Ishikawa (cell line): ENCODE data around the gene KCNK17.

ENCODE experiments used
- CEBPB ChIP-seq: IDR thresholded peaks from 2 replicates; pipeline ENCODE4 v1.6.1; 2012
- CREB1 ChIP-seq: IDR thresholded peaks from 2 replicates; pipeline ENCODE4 v1.6.1; 2012; ENCODE audit warnings: low read depth
- EGR1 ChIP-seq: IDR thresholded peaks from 2 replicates; pipeline ENCODE4 v1.6.1; 2012
- EP300 ChIP-seq: IDR thresholded peaks from 2 replicates; pipeline ENCODE4 v1.6.1; 2012; ENCODE audit warnings: borderline replicate concordance
- FOXM1 ChIP-seq: IDR thresholded peaks from 2 replicates; pipeline ENCODE4 v1.6.1; 2012; ENCODE audit warnings: low read depth, borderline replicate concordance
- NFIC ChIP-seq: IDR thresholded peaks from 2 replicates; pipeline ENCODE4 v1.6.1; 2012
- RAD21 ChIP-seq: IDR thresholded peaks from 2 replicates; pipeline ENCODE4 v1.6.1; 2012; ENCODE audit warnings: low read depth
- TAF1 ChIP-seq: IDR thresholded peaks from 2 replicates; pipeline ENCODE4 v1.6.1; 2012; ENCODE audit warnings: low read depth, mild to moderate bottlenecking
- TCF12 ChIP-seq: IDR thresholded peaks from 2 replicates; pipeline ENCODE4 v1.6.1; 2012; ENCODE audit warnings: low read depth
- TEAD4 ChIP-seq: IDR thresholded peaks from 2 replicates; pipeline ENCODE4 v1.6.1; 2012
- YY1 ChIP-seq: IDR thresholded peaks from 2 replicates; pipeline ENCODE4 v1.6.1; 2012; ENCODE audit warnings: low read depth
- ZBTB7A ChIP-seq: IDR thresholded peaks from 2 replicates; pipeline ENCODE4 v1.6.1; 2012; ENCODE audit warnings: low read depth
- TF ChIP-seq, protein P1 (sequence below): IDR thresholded peaks from 2 replicates; pipeline ENCODE4 v1.6.1; 2012
- TF ChIP-seq, protein P2 (sequence below): IDR thresholded peaks from 2 replicates; pipeline ENCODE4 v1.6.1; 2012
- TF ChIP-seq, protein P3 (sequence below): IDR thresholded peaks from 2 replicates; pipeline ENCODE4 v1.6.1; 2012; ENCODE audit warnings: low read depth, mild to moderate bottlenecking

KCNK17 gene

DNA sequence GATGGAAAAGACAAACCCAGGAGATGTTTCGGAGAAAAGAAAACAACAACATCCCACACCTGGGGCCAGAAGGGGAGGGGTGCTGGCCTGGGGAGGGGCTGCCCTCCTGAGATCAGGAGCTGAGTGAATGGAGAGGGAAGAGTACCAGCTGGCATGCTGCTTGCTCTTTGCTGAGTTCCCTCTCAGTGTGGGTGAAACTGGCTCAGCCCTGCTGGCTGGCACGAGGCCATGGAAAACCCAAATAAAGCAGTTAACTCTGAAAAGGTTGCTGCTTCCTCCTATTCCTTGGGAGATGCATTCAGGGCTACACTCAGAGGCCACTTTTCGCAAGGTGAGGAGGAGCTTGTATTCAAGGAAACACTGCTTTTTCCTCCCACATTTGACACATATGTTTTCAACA is 16.3 kb upstream of the KCNK17 start:
- TF ChIP-seq YY1 (no peak), EGR1 (no peak), RAD21 (no peak), TEAD4 (no peak)
- TF ChIP-seq, protein P1, sequence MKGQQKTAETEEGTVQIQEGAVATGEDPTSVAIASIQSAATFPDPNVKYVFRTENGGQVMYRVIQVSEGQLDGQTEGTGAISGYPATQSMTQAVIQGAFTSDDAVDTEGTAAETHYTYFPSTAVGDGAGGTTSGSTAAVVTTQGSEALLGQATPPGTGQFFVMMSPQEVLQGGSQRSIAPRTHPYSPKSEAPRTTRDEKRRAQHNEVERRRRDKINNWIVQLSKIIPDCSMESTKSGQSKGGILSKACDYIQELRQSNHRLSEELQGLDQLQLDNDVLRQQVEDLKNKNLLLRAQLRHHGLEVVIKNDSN: no peak

DNA sequence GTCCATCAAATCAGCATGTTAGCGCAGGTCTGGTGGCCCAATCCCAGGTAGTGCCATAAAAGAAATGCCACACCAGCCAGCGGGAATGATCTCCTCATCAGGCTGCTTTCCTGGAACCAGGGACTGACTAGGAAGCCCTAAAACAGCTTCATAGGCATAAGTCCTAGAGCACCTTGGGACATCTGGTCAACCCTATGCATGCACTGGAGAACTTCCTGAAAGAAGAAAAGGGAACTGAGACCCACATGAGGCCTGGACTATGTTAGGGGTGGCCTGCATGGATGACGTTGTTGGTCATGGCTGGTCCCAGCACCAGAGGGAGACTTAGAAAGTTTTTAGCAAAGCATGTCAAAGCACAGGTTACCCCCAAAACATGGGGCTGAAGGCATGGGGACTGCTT is 15.8 kb upstream of the KCNK17 start:
- TF ChIP-seq EGR1 (no peak), ZBTB7A (no peak), RAD21 (no peak), NFIC (no peak), EP300 (no peak), TEAD4 (no peak), TAF1 (no peak), YY1 (no peak), TCF12 (no peak), CEBPB (no peak), CREB1 (no peak)
- TF ChIP-seq, protein P2, sequence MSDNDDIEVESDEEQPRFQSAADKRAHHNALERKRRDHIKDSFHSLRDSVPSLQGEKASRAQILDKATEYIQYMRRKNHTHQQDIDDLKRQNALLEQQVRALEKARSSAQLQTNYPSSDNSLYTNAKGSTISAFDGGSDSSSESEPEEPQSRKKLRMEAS: no peak
- TF ChIP-seq, protein P3, sequence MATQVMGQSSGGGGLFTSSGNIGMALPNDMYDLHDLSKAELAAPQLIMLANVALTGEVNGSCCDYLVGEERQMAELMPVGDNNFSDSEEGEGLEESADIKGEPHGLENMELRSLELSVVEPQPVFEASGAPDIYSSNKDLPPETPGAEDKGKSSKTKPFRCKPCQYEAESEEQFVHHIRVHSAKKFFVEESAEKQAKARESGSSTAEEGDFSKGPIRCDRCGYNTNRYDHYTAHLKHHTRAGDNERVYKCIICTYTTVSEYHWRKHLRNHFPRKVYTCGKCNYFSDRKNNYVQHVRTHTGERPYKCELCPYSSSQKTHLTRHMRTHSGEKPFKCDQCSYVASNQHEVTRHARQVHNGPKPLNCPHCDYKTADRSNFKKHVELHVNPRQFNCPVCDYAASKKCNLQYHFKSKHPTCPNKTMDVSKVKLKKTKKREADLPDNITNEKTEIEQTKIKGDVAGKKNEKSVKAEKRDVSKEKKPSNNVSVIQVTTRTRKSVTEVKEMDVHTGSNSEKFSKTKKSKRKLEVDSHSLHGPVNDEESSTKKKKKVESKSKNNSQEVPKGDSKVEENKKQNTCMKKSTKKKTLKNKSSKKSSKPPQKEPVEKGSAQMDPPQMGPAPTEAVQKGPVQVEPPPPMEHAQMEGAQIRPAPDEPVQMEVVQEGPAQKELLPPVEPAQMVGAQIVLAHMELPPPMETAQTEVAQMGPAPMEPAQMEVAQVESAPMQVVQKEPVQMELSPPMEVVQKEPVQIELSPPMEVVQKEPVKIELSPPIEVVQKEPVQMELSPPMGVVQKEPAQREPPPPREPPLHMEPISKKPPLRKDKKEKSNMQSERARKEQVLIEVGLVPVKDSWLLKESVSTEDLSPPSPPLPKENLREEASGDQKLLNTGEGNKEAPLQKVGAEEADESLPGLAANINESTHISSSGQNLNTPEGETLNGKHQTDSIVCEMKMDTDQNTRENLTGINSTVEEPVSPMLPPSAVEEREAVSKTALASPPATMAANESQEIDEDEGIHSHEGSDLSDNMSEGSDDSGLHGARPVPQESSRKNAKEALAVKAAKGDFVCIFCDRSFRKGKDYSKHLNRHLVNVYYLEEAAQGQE: no peak

DNA sequence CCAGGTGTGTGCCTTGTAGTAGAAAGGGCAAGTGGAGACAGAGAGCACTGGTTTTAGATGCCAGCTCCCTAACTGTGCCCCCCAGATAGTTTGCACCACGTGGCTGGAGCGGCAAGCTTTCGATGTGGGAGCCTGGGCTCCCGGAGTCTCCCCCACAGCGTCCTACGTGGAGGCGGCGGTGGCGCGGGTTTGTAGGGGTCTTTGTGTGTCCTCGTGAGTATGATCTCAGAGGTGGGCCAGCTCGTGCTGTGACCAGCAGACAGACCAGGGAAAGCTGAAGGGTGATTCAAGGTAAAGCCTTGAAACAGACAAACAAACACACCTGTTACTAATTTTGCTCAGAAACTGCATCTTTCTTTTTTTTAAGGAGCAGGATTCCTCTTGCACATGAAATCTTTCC is 13.8 kb upstream of the KCNK17 start:
- no peak for TF ChIP-seq RAD21
- no peak for TF ChIP-seq ZBTB7A
- no peak for TF ChIP-seq TAF1
- no peak for TF ChIP-seq CEBPB
- no peak for TF ChIP-seq TCF12
- no peak for TF ChIP-seq TEAD4
- TF ChIP-seq EGR1: no peak
- TF ChIP-seq EP300: no peak
- TF ChIP-seq, protein P1: no peak
- TF ChIP-seq YY1: no peak
- TF ChIP-seq FOXM1: no peak
- TF ChIP-seq, protein P3: no peak
- TF ChIP-seq, protein P2: no peak

DNA sequence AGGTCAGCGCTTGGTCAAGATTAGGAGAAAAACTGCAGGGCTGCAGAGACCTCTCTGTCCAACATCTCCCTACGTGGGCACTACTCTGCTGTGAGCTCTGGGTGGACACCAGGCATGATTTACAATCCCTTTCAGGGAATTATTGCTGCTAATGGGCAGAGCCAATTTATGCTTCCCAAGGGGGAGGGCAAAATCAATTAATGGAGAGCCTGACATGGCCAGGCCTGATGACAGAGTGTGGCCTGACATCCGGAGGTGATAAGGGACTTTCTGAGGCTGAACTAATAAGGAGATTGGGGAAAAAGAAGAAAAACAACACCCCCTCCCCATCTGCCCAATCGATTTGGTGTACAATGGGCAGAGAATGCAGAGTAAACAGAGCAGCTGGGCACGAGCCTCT is 13.3 kb upstream of the KCNK17 start:
- no peak for TF ChIP-seq TEAD4
- TF ChIP-seq FOXM1: no peak
- TF ChIP-seq EGR1: no peak
- TF ChIP-seq NFIC: no peak
- TF ChIP-seq YY1: no peak
- TF ChIP-seq CREB1: no peak
- TF ChIP-seq TAF1: no peak
- TF ChIP-seq ZBTB7A: no peak
- TF ChIP-seq, protein P1: no peak

DNA sequence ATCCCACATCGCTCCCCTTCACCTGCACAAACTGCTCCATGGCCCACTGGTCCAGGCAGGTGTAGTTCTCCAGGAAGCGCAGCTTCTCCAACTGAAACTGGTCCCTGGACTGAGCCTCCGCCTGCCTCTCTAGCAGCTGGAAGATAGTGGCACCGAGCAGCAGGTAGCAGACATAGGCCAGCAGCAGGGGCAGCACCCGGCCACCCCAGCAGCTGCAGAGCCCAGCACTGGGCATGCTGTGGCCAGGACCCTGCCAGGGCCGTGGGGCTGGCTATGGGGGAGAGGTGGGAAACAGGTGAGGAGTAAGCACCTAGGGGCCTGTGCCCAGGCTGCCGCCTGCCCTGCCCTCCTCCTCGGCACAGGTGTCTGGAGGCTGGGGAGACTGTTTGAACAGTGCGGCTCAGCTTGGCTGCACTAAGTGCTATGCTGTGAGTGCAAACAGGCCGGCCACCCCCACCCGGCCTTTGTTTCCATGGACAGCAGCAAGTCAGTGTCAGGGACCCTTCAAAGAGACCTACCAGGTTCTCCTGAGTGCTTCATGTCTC is 8.2 kb upstream of the KCNK17 start, which contains the start of gene KCNK16:
Gene KCNK16 (minus strand): TSS at position 397 of the 545 bp plus-strand sequence. CDS start 162 bp downstream, at position 235.
- no peak for TF ChIP-seq TAF1
- no peak for TF ChIP-seq EP300
- no peak for TF ChIP-seq CEBPB

DNA sequence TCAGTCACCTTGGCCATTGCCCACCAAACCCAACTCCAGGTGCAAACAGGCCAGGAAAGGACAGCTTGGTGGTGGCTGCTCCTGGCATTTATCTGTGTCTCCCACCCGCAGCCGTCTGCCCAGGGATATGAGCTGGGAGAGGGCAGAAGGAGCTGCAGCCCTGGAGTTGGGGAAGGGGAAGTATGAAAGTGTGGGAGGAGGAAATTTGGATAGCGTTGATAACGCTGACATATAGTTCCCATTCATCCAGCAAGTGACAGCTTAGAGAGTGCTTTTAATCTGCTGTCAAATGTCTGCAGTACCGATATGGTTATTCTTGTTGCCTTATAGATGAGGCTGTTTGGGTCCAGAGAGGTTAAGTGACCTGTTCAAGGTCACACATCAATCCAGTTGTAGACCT is 7.5 kb upstream of the KCNK17 start:
- no peak for TF ChIP-seq CREB1
- no peak for TF ChIP-seq EGR1
